Brain microvascular endothelial cell (primary cell): ENCODE data around the gene SDK1.

Experiments
- DNase-seq: peaks from one replicate; pipeline ENCODE4 v3.0.0-alpha.2; 2020
- H3K27ac ChIP-seq: fragments of 250-450 bp; sonication (Bioruptor Pico); 2 replicates; pipeline ENCODE4 v1.5.1; 2020; ENCODE audit warnings: mild to moderate bottlenecking, moderate library complexity
- H3K27me3 ChIP-seq: fragments of 250-450 bp; sonication (Bioruptor Pico); replicated peaks from 2 replicates; pipeline ENCODE4 v1.5.1; 2020; ENCODE audit warnings: mild to moderate bottlenecking
- H3K36me3 ChIP-seq: fragments of 250-450 bp; sonication (Bioruptor Pico); replicated peaks from 2 replicates; pipeline ENCODE4 v1.5.1; 2020; ENCODE audit warnings: mild to moderate bottlenecking
- H3K4me3 ChIP-seq: 2 replicates; pipeline ENCODE4 v1.5.1; 2011; ENCODE audit warnings: low read depth, mild to moderate bottlenecking, control low read depth, low read length, moderate library complexity
- CTCF ChIP-seq: IDR thresholded peaks from 2 replicates; pipeline ENCODE4 v1.5.1; 2011; ENCODE audit warnings: low read depth, mild to moderate bottlenecking, moderate library complexity, low read length, control low read depth, inconsistent platforms; ENCODE audit errors: missing control alignments
- in situ Hi-C: cut with HindIII; loops from 2 replicates; pipeline ENCODE4 v1.10.0; 2017; ENCODE audit warnings: low sequenced_read_pairs, low pct_ligation_motif_present

Gene SDK1

DNA sequence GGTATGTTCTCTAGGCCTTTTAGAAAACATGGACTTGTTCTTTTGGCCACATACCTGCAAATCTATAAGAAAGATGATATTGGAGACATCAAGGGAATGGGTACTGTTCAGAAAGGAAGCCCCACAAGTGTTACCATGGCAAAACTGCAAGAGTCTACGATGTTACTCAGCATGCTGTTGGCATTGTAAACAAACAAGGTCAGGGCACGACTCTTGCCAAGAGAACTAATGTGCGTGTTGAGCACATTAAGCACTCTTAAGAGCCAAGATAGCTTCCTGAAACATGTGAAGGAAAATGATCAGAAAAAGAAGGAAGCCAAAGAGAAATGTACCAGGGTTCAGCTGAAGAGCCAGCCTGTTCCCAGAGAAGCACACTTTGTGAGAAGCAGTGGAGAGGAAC, 37.1 kb downstream of the SDK1 start:
- no peak for TF ChIP-seq CTCF
- no peaks in the 10 kb centered on the region for H3K36me3 ChIP-seq
- in situ Hi-C loops, result no loop called here
- no peaks in the 10 kb centered on the region for H3K27me3 ChIP-seq
- DNase-seq, result no peak
- no peak overlapping the region for H3K4me3 ChIP-seq
- H3K27ac ChIP-seq, result no peak overlapping the region

- no peak overlapping the region for H3K27ac ChIP-seq
- no peak for TF ChIP-seq CTCF
- H3K36me3 ChIP-seq, result no peaks in the 10 kb centered on the region
- H3K27me3 ChIP-seq, result no peaks in the 10 kb centered on the region
- no peak overlapping the region for H3K4me3 ChIP-seq
- DNase-seq, result no peak
- in situ Hi-C loops, result no loop called here
These were observed 44.8 kb downstream of the SDK1 start for GRCh38 chr7:3345699-3346481.

DNA sequence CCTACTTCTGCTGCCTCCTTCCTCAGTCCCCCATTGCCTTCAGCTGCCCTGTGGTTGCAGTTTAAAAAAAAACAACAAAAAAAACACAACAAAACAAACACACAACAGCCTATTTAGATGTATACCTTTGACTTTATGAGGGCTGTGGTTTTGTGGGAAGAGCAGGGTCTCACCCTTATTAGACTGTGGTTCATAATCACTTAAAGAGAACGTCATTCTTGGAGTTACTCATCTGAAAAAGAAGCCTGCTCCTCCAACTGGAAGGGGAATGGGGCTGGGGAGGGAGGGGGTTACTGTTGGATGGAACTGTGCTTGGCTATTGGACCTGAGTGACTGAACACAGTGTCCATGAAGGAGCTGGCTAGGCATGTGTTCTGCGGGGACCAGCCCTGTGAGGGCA, 48.1 kb downstream of the SDK1 start:
- no peak for DNase-seq
- no peak overlapping the region for H3K27ac ChIP-seq
- in situ Hi-C loops, result no loop called here
- H3K36me3 ChIP-seq, result no peaks in the 10 kb centered on the region
- no peaks in the 10 kb centered on the region for H3K27me3 ChIP-seq
- H3K4me3 ChIP-seq, result no peak overlapping the region
- no peak for TF ChIP-seq CTCF

- Histone ChIP-seq H3K27me3 (no peaks in the 10 kb centered on the region), H3K27ac (no peak overlapping the region), H3K36me3 (no peaks in the 10 kb centered on the region), H3K4me3 (no peak overlapping the region)
- TF ChIP-seq CTCF, result no peak
- in situ Hi-C loops, result no loop called here
- no peak for DNase-seq
These were observed 55.1 kb downstream of the SDK1 start for GRCh38 chr7:3356173-3356572.

- Histone ChIP-seq H3K27ac (no peak overlapping the region), H3K27me3 (no peaks in the 10 kb centered on the region), H3K4me3 (no peak overlapping the region), H3K36me3 (no peaks in the 10 kb centered on the region)
- no peak for DNase-seq
- TF ChIP-seq CTCF, result no peak
- in situ Hi-C loops, result no loop called here
These were observed 57.9 kb downstream of the SDK1 start for GRCh38 chr7:3358991-3359390.

DNA sequence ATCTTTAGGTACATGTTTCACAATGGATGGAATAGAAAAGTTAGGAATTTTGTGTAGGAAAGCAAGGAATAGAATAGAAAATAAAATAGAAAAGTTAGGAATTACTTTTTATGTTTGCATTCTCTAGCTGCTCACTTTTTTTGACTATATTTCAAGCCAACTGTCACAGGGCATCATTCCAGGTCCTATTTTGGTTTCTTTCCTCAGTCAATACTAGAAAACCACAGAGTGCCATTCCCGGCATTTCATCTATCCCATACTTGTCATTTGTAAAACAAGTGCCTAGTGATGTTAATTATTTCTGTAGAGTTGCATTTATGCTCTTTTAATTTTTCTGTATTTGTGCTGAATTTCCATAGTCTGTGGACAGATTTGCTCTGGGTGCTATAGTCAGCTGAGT, 66.2 kb downstream of the SDK1 start:
- H3K4me3 ChIP-seq, result no peak overlapping the region
- in situ Hi-C loops, result no loop called here
- no peak for TF ChIP-seq CTCF
- H3K27me3 ChIP-seq, result no peaks in the 10 kb centered on the region
- H3K27ac ChIP-seq, result no peak overlapping the region
- no peaks in the 10 kb centered on the region for H3K36me3 ChIP-seq
- DNase-seq, result no peak
